T-helper 1 cell (primary cell): ENCODE results near the gene SEC22A.

Experiments
- DNase-seq, 5 donors: peaks; one replicate each; pipeline ENCODE4 v3.0.0-alpha.2; 2012 to 2020
- total RNA-seq, 4 donors: gene quantifications; one replicate each; lab custom pipeline; 2026; lab: John Stamatoyannopoulos, UW

Gene SEC22A
- total RNA-seq: 8.3 to 17.0 (median 12.2) reads per million in 4 donors

GRCh38 chr3:123201557-123202427, at the start of gene SEC22A:
Gene SEC22A (plus strand): TSS chr3:123201943. CDS start chr3:123209218, 7,275 bp downstream.
- peak; percentile 91 to 98 (median 94) for DNase-seq

- DNase-seq: no peak
Measured at GRCh38 chr3:123152687-123153086, 49.1 kb upstream of the SEC22A start.

GRCh38 chr3:123153125-123154019, 48.4 kb upstream of the SEC22A start:
- DNase-seq: no peak

- DNase-seq: no peak
Measured at GRCh38 chr3:123154020-123154985, 47.4 kb upstream of the SEC22A start.

GRCh38 chr3:123155471-123156011, 46.2 kb upstream of the SEC22A start:
- no peak for DNase-seq

GRCh38 chr3:123156276-123156995, 45.3 kb upstream of the SEC22A start:
- DNase-seq: no peak

GRCh38 chr3:123157209-123157597, 44.5 kb upstream of the SEC22A start:
- DNase-seq: no peak

GRCh38 chr3:123157598-123158287, 44.0 kb upstream of the SEC22A start:
- DNase-seq: no peak

- no peak for DNase-seq
Measured at GRCh38 chr3:123158330-123158729, 43.4 kb upstream of the SEC22A start.

GRCh38 chr3:123158899-123159390, 42.8 kb upstream of the SEC22A start:
- DNase-seq: no peak

GRCh38 chr3:123159926-123160635, 41.7 kb upstream of the SEC22A start:
- no peak for DNase-seq

GRCh38 chr3:123161167-123161566, 40.6 kb upstream of the SEC22A start:
- DNase-seq: no peak

- DNase-seq: no peak
Measured at GRCh38 chr3:123163141-123163540, 38.6 kb upstream of the SEC22A start.

- no peak for DNase-seq
Measured at GRCh38 chr3:123165163-123165562, 36.6 kb upstream of the SEC22A start.

- no peak for DNase-seq
Measured at GRCh38 chr3:123167686-123168085, 34.1 kb upstream of the SEC22A start.

- DNase-seq: no peak
Measured at GRCh38 chr3:123168122-123168521, 33.6 kb upstream of the SEC22A start.

- no peak for DNase-seq
Measured at GRCh38 chr3:123168605-123169004, 33.1 kb upstream of the SEC22A start.

GRCh38 chr3:123169492-123169929, 32.2 kb upstream of the SEC22A start:
- no peak for DNase-seq

GRCh38 chr3:123169930-123170329, 31.8 kb upstream of the SEC22A start:
- no peak for DNase-seq

GRCh38 chr3:123180791-123181190, 21.0 kb upstream of the SEC22A start:
- DNase-seq: no peak
